OCI-LY1 (cell line): ENCODE data around the gene PHACTR4.

ENCODE experiments used
- H2AFZ ChIP-seq: fragments of 200-600 bp; sonication (generic), shearing (Covaris generic); 2 replicates; pipeline ENCODE4 v1.6.0; 2014; ENCODE audit warnings: antibody characterized with exemption, mild to moderate bottlenecking, low read length
- H3F3A ChIP-seq: fragments of 200-600 bp; sonication (generic), shearing (Covaris generic); 2 replicates; pipeline ENCODE4 v1.6.0; 2014; ENCODE audit warnings: mild to moderate bottlenecking, antibody characterized with exemption, low read length, moderate library complexity; ENCODE audit not compliant: insufficient read depth
- H3K27ac ChIP-seq: fragments of 200-600 bp; sonication (generic); 2 replicates; pipeline ENCODE4 v1.5.1; 2014; ENCODE audit warnings: low read length, mixed run types, mild to moderate bottlenecking, low read depth; ENCODE audit not compliant: poor library complexity, severe bottlenecking
- H3K27me3 ChIP-seq: fragments of 200-600 bp; sonication (generic); 2 replicates; pipeline ENCODE4 v1.6.0; 2014; ENCODE audit warnings: antibody characterized with exemption, mild to moderate bottlenecking, low read length, moderate library complexity; ENCODE audit not compliant: insufficient read depth
- H3K36me3 ChIP-seq: fragments of 200-600 bp; sonication (generic); 2 replicates; pipeline ENCODE4 v1.6.1; 2014; ENCODE audit warnings: mild to moderate bottlenecking, antibody characterized with exemption, low read length, moderate library complexity, mixed read lengths; ENCODE audit not compliant: insufficient read depth
- H3K4me1 ChIP-seq: fragments of 200-600 bp; sonication (generic); 2 replicates; pipeline ENCODE4 v1.5.1; 2014; ENCODE audit warnings: mild to moderate bottlenecking, low read length, moderate library complexity; ENCODE audit not compliant: insufficient read depth, severe bottlenecking
- H3K4me2 ChIP-seq: fragments of 200-600 bp; sonication (generic), shearing (Covaris generic); 2 replicates; pipeline ENCODE4 v1.6.1; 2014; ENCODE audit warnings: low read length
- H3K4me3 ChIP-seq: fragments of 200-600 bp; sonication (generic); 2 replicates; pipeline ENCODE4 v1.5.1; 2014; ENCODE audit warnings: low read length, low read depth, mild to moderate bottlenecking, mixed read lengths; ENCODE audit not compliant: poor library complexity, severe bottlenecking
- H3K79me2 ChIP-seq: fragments of 200-600 bp; shearing (Covaris generic); 2 replicates; pipeline ENCODE4 v1.6.1; 2016; ENCODE audit warnings: mixed run types, low read length, mixed read lengths; ENCODE audit not compliant: insufficient read depth
- H3K9ac ChIP-seq: fragments of 200-600 bp; sonication (generic), shearing (Covaris generic); 2 replicates; pipeline ENCODE4 v1.6.1; 2014; ENCODE audit warnings: mild to moderate bottlenecking, low read length, mixed read lengths
- H3K9me2 ChIP-seq: fragments of 200-600 bp; sonication (generic), shearing (Covaris generic); 2 replicates; pipeline ENCODE4 v1.6.1; 2014; ENCODE audit warnings: low read depth, mild to moderate bottlenecking, low read length, mixed read lengths
- H3K9me3 ChIP-seq: fragments of 200-600 bp; shearing (Covaris generic); 2 replicates; pipeline ENCODE4 v1.6.1; 2014; ENCODE audit warnings: low read length, mixed read lengths
- H4K20me1 ChIP-seq: fragments of 200-600 bp; sonication (generic), shearing (Covaris generic); 2 replicates; pipeline ENCODE4 v1.6.0; 2016; ENCODE audit warnings: mild to moderate bottlenecking, low read length; ENCODE audit not compliant: insufficient read depth
- EZH2 ChIP-seq: fragments of 200-600 bp; sonication (generic), shearing (Covaris generic); IDR thresholded peaks from 2 replicates; pipeline ENCODE4 v1.8.0; 2017; ENCODE audit warnings: borderline replicate concordance, mixed run types, mild to moderate bottlenecking, antibody characterized with exemption, low read length, moderate library complexity, mixed read lengths
- TF ChIP-seq, protein P1 (sequence below): fragments of 200-600 bp; sonication (generic), shearing (Covaris generic); IDR thresholded peaks from 2 replicates; pipeline ENCODE4 v1.5.1; 2017; ENCODE audit warnings: mild to moderate bottlenecking, antibody characterized with exemption, low read length, moderate library complexity, mixed read lengths

PHACTR4 gene

DNA sequence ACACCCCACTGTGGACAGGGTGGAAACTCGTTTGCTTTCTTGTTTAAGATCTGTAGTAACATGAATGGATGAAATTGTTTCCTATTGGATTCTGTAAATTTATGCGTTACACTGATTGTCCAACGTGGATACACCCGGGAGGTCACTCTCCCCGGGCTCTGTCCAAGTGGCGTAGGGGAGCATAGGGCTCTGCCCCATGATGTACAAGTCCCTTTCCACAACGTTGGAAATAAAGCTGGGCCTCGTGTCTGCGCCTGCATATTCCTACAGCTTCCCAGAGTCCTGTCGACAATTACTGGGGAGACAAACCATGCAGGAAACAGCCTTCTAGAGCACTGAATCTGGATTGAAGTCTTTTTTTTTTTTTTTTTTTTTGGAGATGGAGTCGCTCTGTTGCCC, 137.7 kb downstream of the PHACTR4 start:
- Histone ChIP-seq H3K4me1 (peaks cover 46% of the 10 kb centered on the region), H3K4me2 (peak overlapping the region; percentile 96), H3K27ac (peak overlapping the region; percentile 88), H3K36me3 (peaks cover 62% of the 10 kb centered on the region), H4K20me1 (no peaks in the 10 kb centered on the region), H3K27me3 (no peaks in the 10 kb centered on the region), H3K4me3 (peak overlapping the region; percentile 89), H3K79me2 (peaks cover 25% of the 10 kb centered on the region), H3K9me2 (no peaks in the 10 kb centered on the region), H3K9me3 (no peaks in the 10 kb centered on the region), H3K9ac (peak overlapping the region; percentile 81), H2AFZ (no peak overlapping the region), H3F3A (peaks cover 40% of the 10 kb centered on the region)
- TF ChIP-seq, protein P1, sequence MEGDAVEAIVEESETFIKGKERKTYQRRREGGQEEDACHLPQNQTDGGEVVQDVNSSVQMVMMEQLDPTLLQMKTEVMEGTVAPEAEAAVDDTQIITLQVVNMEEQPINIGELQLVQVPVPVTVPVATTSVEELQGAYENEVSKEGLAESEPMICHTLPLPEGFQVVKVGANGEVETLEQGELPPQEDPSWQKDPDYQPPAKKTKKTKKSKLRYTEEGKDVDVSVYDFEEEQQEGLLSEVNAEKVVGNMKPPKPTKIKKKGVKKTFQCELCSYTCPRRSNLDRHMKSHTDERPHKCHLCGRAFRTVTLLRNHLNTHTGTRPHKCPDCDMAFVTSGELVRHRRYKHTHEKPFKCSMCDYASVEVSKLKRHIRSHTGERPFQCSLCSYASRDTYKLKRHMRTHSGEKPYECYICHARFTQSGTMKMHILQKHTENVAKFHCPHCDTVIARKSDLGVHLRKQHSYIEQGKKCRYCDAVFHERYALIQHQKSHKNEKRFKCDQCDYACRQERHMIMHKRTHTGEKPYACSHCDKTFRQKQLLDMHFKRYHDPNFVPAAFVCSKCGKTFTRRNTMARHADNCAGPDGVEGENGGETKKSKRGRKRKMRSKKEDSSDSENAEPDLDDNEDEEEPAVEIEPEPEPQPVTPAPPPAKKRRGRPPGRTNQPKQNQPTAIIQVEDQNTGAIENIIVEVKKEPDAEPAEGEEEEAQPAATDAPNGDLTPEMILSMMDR: no peak
- no peak for TF ChIP-seq EZH2

DNA sequence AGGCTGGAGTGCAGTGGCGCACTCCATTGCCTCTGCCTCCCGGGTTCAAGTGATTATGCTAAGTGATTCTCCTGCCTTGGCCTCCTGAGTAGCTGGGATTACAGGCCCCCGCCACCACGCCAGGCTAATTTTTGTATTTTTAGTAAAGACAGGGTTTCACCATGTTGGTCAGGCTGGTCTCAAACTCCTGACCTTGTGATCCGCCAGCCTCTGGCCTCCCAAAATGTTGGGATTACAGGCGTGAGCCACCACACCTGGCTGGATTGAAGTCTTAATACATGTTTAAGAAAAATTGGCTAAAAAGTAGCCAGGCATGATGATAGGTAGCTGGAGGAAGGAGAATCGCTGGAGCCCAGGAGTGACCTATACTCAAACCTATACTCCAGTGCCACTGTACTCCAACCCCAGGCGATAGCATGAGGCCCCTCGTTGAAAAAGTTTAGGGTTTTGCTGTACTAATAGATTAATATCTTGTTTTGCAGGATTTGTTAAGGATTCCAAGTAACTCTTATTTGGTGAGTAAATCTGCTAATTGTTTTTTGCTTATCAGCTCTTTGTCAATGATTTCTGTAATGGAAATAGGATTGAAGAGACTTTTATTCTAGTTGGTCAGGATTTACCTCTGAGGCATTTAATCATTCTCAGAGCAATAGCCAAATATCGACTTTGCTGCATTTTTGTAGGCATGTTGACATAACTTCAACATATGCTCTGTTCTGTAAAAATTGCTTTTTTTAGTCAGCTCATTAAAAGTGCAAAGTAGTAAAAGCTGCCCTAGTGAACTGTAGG, 138.3 kb downstream of the PHACTR4 start:
- no peak overlapping the region for H2AFZ ChIP-seq
- H3K9me3 ChIP-seq: no peaks in the 10 kb centered on the region
- H3K27me3 ChIP-seq: no peaks in the 10 kb centered on the region
- H4K20me1 ChIP-seq: no peaks in the 10 kb centered on the region
- peak overlapping the region; percentile 81 for H3K9ac ChIP-seq
- peaks cover 68% of the 10 kb centered on the region for H3K36me3 ChIP-seq
- H3K4me2 ChIP-seq: peak overlapping the region; percentile 96
- no peaks in the 10 kb centered on the region for H3K9me2 ChIP-seq
- H3F3A ChIP-seq: peaks cover 45% of the 10 kb centered on the region
- peaks cover 46% of the 10 kb centered on the region for H3K4me1 ChIP-seq
- TF ChIP-seq, protein P1: no peak
- no peak for TF ChIP-seq EZH2
- H3K27ac ChIP-seq: peak overlapping the region; percentile 88
- peak overlapping the region; percentile 89 for H3K4me3 ChIP-seq
- peaks cover 25% of the 10 kb centered on the region for H3K79me2 ChIP-seq

- H3K9me3 ChIP-seq: no peaks in the 10 kb centered on the region
- H4K20me1 ChIP-seq: no peaks in the 10 kb centered on the region
- H3K4me3 ChIP-seq: peak overlapping the region; percentile 89
- H3K4me2 ChIP-seq: peak overlapping the region; percentile 96
- TF ChIP-seq, protein P1: no peak
- no peak for TF ChIP-seq EZH2
- no peaks in the 10 kb centered on the region for H3K27me3 ChIP-seq
- H3K4me1 ChIP-seq: peaks cover 46% of the 10 kb centered on the region
- H2AFZ ChIP-seq: no peak overlapping the region
- peaks cover 25% of the 10 kb centered on the region for H3K79me2 ChIP-seq
- peak overlapping the region; percentile 81 for H3K9ac ChIP-seq
- H3K36me3 ChIP-seq: peaks cover 74% of the 10 kb centered on the region
- H3K27ac ChIP-seq: peak overlapping the region; percentile 88
- H3K9me2 ChIP-seq: no peaks in the 10 kb centered on the region
- H3F3A ChIP-seq: peaks cover 45% of the 10 kb centered on the region
Measured at GRCh38 chr1:28508435-28508754, 138.9 kb downstream of the PHACTR4 start.
